BE2C (cell line): ENCODE results near the gene KPNA6.

Experiments
- DNase-seq: peaks from one replicate; pipeline ENCODE4 v3.0.0-alpha.2; 2020
- H3K27me3 ChIP-seq: fragments of 250-450 bp; sonication (Bioruptor Pico); 2 replicates; pipeline ENCODE4 v1.5.1; 2020; ENCODE audit warnings: mild to moderate bottlenecking
- H3K36me3 ChIP-seq: fragments of 250-450 bp; sonication (Bioruptor Pico); 2 replicates; pipeline ENCODE4 v1.5.1; 2020; ENCODE audit warnings: mild to moderate bottlenecking
- H3K4me1 ChIP-seq: fragments of 250-450 bp; sonication (Bioruptor Pico); 2 replicates; pipeline ENCODE4 v1.5.1; 2020
- H3K4me3 ChIP-seq: 2 replicates; pipeline ENCODE4 v1.5.1; 2011; ENCODE audit warnings: low read depth, low read length
- H3K9me3 ChIP-seq: fragments of 250-450 bp; sonication (Bioruptor Pico); 2 replicates; pipeline ENCODE4 v1.5.1; 2020
- CTCF ChIP-seq: IDR thresholded peaks from 2 replicates; pipeline ENCODE4 v1.5.1; 2012; ENCODE audit warnings: mild to moderate bottlenecking, low read depth, low read length

KPNA6 gene

GRCh38 chr1:32200226-32201010, 92.6 kb downstream of the KPNA6 start, which contains the start of gene CCDC28B:
Gene CCDC28B, plus strand, starts transcription at chr1:32200595. Its CDS starts 1,341 bp downstream, at chr1:32201936.
- Histone ChIP-seq H3K4me1 (peaks cover 8% of the 10 kb centered on the region), H3K9me3 (no peaks in the 10 kb centered on the region)
- no peak for TF ChIP-seq CTCF

GRCh38 chr1:32201011-32201855, 93.4 kb downstream of the KPNA6 start:
- Histone ChIP-seq H3K4me1 (peaks cover 8% of the 10 kb centered on the region), H3K36me3 (no peaks in the 10 kb centered on the region; the same call in 1 of the 2 replicates), H3K4me3 (peak overlapping the region; percentile 70), H3K9me3 (no peaks in the 10 kb centered on the region), H3K27me3 (no peaks in the 10 kb centered on the region)
- TF ChIP-seq CTCF: no peak
- DNase-seq: peak; percentile 41

More at GRCh38 chr1:32200226-32201010, 92.6 kb downstream of the KPNA6 start, which contains the start of gene CCDC28B:
- DNase-seq: peak; percentile 56
- no peaks in the 10 kb centered on the region; the same call in 1 of the 2 replicates for H3K36me3 ChIP-seq
- H3K27me3 ChIP-seq: no peaks in the 10 kb centered on the region
- H3K4me3 ChIP-seq: peak within 1 kb of the TSS; percentile 70

GRCh38 chr1:32204943-32205361, 97.1 kb downstream of the KPNA6 start:
- Histone ChIP-seq H3K9me3 (no peaks in the 10 kb centered on the region), H3K4me3 (peak overlapping the region; percentile 73), H3K4me1 (peaks cover 10% of the 10 kb centered on the region), H3K27me3 (no peaks in the 10 kb centered on the region), H3K36me3 (no peaks in the 10 kb centered on the region)
- no peak for TF ChIP-seq CTCF
- DNase-seq: no peak

GRCh38 chr1:32205401-32206370, 97.8 kb downstream of the KPNA6 start, which contains the start of gene IQCC:
Gene IQCC, plus strand, starts transcription at chr1:32205671. Its CDS starts 11 bp downstream, at chr1:32205682.
- H3K4me3 ChIP-seq: peak within 1 kb of the TSS; percentile 73
- H3K4me1 ChIP-seq: peaks cover 8% of the 10 kb centered on the region; the same call in 1 of the 2 replicates
- no peaks in the 10 kb centered on the region for H3K9me3 ChIP-seq
- no peaks in the 10 kb centered on the region for H3K36me3 ChIP-seq
- no peaks in the 10 kb centered on the region for H3K27me3 ChIP-seq
- no peak for TF ChIP-seq CTCF
- peak; percentile 82 for DNase-seq

- Histone ChIP-seq H3K4me3 (no peak overlapping the region), H3K4me1 (0 out of 2 replicates have a peak, but pooled peaks cover 6% of the 10 kb centered on the region), H3K27me3 (no peaks in the 10 kb centered on the region), H3K9me3 (no peaks in the 10 kb centered on the region), H3K36me3 (no peaks in the 10 kb centered on the region)
- DNase-seq: no peak
- TF ChIP-seq CTCF: no peak
Observed at GRCh38 chr1:32208469-32208868, 100.6 kb downstream of the KPNA6 start.
